GM12874 (cell line): Measurements from ENCODE around the gene DEAF1.

ENCODE experiments used
- CTCF ChIP-seq: IDR thresholded peaks from 2 replicates; pipeline ENCODE4 v1.5.1; 2011; ENCODE audit warnings: low read depth, mild to moderate bottlenecking, control low read depth, low read length, moderate library complexity; ENCODE audit not compliant: insufficient read depth

DEAF1 gene

DNA sequence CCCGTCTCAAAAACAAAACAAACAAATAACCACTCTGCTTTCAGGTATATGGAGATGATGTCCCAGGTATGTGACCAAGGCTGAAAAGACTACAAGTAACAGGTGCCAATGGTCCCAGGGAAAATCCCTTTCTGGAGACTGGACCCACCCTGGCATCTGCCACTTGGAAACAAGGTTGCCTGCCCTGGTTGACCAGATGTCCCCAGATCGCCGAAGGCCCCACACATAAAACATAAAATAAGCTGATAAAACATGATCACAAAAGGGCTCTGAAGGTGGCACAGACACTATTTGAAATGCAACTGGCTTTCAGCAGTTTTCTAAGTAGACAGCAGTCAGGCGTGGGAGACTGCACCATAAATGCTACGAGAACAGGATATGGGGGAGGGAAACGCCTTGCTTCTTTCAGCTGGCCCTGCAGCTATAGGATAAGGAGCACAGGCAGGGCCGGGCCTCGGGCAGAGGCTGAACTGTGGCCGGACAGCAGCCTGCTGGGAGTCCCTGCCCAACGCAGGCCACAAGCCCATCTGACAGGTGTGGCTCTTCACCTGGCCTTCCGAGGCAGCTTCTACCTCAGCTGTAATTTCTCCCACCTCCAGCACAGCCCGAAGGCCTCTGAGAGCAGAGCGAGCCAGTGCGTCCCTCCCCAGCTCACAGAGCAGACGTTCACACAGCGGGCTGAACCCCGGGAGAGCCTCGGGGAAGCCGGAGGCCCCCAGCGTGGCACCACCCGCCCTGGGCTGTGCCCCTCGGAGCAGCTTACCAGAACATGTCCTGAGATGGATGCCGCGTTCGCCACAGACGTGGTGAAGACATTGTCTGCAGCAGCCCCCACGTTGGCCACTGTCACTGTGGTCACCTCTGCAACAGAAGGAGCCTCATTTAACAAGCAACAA is 4.0 kb downstream of the DEAF1 start:
- no peak for TF ChIP-seq CTCF

DNA sequence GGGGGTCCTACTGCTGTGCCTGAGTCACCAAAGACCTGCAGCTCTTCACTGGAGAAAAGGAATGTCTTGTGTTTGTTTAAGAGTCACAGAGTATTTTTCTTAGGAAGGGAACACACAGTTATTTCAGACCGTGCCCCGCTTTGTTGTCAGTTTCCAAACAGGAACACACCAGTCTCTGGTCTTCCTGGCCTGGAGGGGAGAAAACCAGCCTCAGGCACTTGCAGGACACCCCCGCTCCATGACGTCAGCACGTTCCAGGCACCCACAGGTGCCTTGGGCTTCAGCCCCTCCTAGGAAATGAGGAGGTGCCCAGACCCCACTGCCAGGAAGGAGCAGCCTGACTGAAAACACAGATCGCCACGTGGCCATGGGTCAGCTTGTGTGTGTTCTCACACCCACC is 5.4 kb downstream of the DEAF1 start:
- TF ChIP-seq CTCF: no peak

DNA sequence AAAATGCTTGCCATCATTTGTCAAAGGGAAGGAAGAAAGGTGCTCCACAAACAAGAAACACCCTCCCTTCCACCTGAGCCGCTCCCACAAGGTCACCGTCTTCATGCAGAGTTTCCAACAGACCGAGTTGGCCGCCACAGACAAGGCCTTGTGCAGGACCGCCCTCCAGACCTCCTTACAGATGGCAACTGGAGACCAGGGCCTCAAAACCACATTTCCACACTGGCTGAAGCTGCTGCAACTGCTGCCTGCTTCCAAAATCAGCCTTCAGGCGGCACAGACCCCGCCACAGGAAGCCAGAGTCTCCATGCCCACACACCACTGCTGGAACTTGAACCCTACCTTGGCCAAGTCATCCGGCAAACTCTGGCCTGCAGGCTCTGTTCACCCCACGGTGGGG is 6.3 kb downstream of the DEAF1 start:
- TF ChIP-seq CTCF: no peak

DNA sequence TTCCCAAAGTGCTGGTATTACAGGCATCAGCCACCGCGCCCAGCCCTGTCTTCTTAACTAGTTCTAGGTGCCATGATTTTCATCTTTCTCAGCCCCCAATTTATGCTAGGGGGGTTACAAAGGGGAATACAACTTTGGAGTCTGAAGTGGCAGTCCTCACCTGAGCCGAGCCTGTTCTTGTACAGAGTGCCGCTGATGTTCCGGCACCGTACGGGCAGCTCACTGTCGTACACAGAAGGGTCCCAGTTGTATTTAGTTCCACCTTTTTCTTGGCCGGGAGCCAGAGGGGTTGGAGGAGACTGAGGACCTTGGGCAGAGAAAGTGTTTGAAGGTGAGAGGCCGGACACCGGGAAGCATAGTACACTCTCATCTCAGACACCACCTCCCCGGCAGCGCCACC is 7.3 kb downstream of the DEAF1 start:
- TF ChIP-seq CTCF: no peak

- TF ChIP-seq CTCF: no peak
Measured at GRCh38 chr11:686451-687243, 8.4 kb downstream of the DEAF1 start.

- no peak for TF ChIP-seq CTCF
Measured at GRCh38 chr11:680970-681369, 14.1 kb downstream of the DEAF1 start.

DNA sequence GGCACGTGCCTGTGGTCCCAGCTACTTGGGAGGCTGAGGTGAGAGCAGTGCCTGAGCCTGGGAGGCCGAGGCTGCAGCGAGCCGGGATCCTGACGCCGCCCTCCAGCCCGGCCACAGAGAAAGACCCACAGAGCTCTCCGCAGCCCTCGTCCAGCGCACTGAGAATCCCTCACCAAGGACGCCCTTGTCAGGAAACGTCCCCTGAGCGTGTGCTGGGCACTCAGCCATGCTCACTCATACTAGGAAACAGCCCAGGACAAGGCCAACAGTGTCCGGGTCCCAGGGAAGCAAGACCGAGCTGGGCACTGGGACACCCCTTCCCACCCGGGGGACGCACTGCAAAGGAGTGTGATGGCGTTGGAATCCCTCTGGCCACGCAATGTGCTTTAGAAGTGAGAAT is 14.5 kb downstream of the DEAF1 start:
- no peak for TF ChIP-seq CTCF
